Mammary epithelial cell (primary cell): ENCODE measurements around the gene KRT37.

ENCODE experiments used
- EZH2 ChIP-seq: IDR thresholded peaks from 2 replicates; pipeline ENCODE4 v1.6.1; 2012; ENCODE audit warnings: low read length, inconsistent platforms, borderline replicate concordance
- TF ChIP-seq, protein P1 (sequence below), 2 donors: IDR thresholded peaks in 1 of 2; conservative IDR thresholded peaks in 1 of 2; 2 replicates each; pipeline ENCODE4 v1.5.1; 2011 to 2012; ENCODE audit warnings: inconsistent platforms in 2 of 2, low read length in 2 of 2, mild to moderate bottlenecking in 2 of 2, control low read depth in 1 of 2, low read depth in 1 of 2; ENCODE audit not compliant: insufficient read depth in 1 of 2; ENCODE audit errors: extremely low read depth in 1 of 2

DNA sequence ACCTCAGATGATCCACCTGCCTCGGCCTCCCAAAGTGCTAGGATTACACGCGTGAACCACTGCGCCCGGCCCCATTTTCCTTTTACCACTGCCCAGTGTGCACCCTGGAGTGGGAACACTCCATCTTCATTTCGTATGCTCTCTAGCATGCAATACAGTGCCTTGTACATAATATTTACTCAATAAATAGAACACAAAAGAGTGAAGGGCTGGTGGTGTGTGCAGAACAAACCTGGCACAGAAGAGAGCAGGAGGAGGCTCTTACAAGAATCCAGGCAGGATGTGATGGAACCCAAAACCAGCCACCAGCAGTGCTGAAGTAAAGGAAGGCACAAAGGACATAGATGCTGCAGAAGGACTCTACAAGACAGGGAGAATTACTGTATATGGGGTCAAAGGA is 7.3 kb downstream of the KRT37 start:
- TF ChIP-seq, protein P1, sequence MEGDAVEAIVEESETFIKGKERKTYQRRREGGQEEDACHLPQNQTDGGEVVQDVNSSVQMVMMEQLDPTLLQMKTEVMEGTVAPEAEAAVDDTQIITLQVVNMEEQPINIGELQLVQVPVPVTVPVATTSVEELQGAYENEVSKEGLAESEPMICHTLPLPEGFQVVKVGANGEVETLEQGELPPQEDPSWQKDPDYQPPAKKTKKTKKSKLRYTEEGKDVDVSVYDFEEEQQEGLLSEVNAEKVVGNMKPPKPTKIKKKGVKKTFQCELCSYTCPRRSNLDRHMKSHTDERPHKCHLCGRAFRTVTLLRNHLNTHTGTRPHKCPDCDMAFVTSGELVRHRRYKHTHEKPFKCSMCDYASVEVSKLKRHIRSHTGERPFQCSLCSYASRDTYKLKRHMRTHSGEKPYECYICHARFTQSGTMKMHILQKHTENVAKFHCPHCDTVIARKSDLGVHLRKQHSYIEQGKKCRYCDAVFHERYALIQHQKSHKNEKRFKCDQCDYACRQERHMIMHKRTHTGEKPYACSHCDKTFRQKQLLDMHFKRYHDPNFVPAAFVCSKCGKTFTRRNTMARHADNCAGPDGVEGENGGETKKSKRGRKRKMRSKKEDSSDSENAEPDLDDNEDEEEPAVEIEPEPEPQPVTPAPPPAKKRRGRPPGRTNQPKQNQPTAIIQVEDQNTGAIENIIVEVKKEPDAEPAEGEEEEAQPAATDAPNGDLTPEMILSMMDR (conservative IDR thresholded peaks at IDR 0.05 in 1 of 2, IDR thresholded peaks at IDR 0.05 in 1 of 2; ENCODE audit: extremely low read depth in 1 of 2, insufficient read depth in 1 of 2, low read depth in 1 of 2, low read length in 2 of 2), result no peak
- no peak for TF ChIP-seq EZH2
